HG03342 (cell line): ENCODE results near the gene PLEKHG4.
A peak's percentile ranks its signal among the peaks of the same experiment; 100 is the strongest.

Experiments
- ATAC-seq: cut with Tn5 transposase; IDR thresholded peaks from one replicate; pipeline ENCODE4 v1.9.1; 2021; ENCODE audit warnings: mild to moderate bottlenecking, moderate library complexity; ENCODE audit not compliant: unreplicated experiment

Gene PLEKHG4

DNA sequence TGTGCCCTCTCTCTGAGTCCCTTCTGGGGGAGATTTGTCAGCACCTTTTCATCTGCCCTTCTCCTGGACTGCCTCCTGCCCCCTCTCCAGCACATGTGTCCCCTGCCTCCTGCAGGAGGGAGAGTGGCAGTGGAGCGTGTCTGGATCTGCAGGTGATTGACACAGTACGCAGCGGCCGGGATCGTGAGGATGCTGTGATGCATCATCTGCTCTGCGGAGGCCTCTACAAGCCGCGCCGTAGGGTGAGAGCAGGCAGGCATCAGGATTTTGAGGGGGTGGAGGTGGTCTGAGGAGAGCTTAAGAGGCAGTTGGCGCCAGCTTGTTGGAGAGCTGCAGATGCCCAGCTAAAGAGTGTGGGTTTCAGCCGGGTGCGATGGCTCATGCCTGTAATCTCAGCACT lies 19.6 kb upstream of the PLEKHG4 start:
- no peak for ATAC-seq

DNA sequence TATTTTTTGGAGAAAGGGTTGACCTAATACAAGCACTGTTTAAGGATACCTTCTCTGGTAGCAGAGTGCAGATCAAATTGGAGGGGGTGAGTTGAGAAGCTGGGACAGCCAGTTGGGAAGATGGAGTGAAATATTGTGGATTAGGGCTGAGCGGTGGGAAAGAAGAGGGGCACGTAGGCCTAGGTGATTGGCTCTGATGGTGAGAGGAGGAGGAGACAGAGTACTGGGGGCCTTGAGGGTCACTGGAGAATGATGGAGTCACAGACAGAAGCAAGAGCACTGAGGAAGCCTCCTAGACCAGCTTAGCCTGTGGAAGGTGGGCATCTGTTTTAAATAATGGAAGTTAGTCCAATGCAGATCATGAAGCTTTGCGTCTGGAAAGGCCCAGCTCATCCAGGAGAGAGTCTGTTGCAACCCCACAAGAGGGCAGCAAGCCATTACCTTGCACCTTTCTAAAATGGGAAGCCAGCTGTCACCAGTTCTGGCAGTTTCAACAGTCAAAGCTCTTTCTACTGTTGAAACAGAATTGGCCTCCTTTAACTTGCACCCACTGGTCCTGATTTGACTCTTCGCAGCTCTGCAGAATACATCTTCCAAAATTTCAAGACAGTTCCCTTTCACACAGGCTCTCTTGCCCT lies 18.8 kb upstream of the PLEKHG4 start:
- ATAC-seq, result no peak

DNA sequence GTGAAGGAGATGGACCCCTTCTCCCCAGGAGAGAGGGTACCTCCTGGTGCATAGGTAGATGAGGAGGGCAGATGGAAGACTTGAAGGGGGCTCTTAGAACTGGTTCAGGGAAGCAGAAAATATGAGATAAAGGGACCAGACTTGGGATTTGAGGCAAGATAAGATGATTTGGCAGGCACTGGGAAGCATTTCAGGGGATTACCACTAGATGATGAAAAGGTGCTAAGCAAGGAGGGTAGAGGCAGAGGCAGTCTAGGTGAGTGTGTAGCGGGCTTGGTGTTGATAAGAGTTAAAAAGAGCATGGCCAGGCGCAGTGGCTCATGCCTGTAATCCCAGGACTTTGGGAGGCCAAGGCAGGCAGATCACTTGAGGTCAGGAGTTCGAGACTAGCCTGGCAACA lies 16.1 kb upstream of the PLEKHG4 start:
- no peak for ATAC-seq

DNA sequence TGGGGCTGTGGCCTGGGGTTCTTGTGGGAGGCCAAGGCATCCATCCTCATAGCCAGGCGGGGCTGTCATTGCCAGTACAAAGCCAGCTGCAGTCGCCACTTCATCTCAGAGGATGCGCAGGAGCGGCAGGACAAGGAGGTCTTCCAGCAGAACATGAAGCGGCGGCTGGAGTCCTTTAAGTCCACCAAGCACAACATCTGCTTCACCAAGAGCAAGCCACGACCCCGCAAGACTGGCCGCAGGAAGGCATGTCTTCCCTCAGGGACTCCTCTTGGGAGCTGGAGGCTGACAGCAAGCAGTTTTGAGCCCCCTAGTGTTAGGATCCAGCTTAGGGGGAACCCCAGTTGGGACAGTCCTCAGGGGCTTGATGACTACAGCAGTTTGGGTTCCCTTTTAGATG lies 15.1 kb upstream of the PLEKHG4 start:
- no peak for ATAC-seq

DNA sequence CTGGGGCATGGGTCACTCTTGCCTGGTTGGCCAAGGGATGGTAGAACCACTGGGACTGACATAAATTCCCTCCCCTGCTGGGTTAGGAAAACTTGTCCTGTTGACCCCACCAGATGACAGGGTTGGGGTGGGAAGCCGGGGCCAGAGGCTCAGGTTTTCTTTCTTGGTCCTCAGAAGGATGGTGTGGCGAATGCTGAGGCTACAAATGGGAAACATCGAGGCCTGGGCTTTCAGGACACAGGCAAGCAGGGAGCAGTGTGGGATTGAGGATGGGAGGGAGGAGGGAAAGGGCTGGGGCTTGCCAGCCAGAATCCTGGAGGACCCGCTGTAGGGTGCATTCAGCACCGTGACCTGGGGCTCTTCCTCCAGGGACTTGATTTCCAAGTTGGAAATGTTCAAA lies 14.5 kb upstream of the PLEKHG4 start:
- ATAC-seq, result no peak

DNA sequence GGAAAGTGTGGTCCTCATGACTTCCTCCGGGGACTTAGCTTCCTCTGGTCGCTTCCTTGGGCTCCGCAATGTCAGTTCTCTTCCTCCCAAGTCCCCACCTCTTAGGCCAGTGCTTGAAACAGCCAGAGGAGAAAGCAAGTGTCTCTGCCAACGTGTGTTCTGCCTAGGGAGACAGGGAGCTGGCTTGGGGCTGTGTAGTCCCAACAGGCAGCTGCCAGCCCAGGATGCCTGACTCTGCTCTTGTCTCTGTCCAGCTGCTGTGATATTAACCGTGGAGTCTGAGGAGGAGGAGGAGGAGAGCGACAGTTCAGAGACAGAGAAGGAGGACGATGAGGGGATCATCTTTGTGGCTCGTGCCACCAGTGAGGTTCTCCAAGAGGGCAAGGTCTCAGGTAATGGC lies 13.5 kb upstream of the PLEKHG4 start:
- no peak for ATAC-seq

DNA sequence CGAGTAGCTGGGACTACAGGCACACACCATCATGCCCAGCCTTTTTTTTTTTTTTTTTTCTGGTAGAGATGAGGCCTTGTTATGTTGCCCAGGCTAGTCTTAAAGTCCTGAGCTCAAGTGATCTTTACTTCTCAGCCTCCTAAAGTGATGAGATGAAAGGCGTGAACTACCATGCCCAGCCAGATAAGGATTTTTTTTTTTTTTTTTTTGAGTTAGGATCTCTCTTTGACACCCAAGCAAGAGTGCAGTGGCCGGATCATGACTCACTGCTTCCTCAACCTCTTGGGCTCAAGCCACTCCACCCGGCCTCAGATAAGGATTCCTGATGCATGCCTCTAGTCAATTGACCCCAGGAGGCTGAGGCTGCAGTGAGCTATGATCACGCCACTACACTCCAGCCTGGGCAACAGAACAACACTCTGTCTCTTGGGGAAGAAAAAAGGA lies 11.2 kb upstream of the PLEKHG4 start:
- ATAC-seq, result no peak

DNA sequence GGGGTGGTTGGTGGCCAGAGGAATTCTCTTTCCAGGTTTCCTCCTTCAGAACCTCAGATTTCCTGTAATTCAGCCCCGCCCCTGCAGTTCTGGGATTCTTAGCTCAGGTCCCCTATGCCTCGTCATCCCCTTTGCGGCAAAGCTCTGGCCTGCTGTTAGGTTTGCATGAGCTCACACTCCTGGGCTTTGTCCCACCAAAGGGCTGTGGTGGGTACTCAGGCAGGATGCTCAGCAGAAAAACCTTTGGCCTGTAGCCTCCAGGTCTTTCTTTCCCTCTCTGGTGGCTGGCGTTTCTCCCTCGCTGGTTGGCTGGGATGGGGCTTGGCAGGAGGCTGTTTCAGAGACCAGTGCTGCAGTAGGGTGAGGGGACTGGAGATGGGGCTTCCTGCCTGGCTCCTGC lies 9.6 kb upstream of the PLEKHG4 start:
- no peak for ATAC-seq

DNA sequence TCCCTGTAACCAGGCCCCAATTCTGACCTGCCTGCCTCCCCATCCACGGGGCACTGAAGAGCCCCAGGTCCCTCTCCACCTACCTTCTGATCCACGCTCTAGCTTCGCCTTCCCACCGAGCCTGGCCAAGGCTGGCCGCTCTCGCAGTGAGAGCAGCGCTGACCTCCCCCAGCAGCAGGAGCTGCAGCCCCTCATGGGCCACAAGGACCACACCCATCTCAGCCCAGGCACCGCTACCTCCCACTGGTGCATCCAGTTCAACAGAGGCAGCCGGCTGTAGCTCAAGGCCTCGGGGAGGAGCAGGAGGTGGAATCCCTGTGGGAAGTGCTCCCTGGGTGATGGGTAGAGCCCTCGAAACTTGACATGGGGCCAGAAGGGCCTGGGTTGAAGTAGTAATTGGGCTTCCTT lies 8.4 kb upstream of the PLEKHG4 start:
- ATAC-seq, result no peak

DNA sequence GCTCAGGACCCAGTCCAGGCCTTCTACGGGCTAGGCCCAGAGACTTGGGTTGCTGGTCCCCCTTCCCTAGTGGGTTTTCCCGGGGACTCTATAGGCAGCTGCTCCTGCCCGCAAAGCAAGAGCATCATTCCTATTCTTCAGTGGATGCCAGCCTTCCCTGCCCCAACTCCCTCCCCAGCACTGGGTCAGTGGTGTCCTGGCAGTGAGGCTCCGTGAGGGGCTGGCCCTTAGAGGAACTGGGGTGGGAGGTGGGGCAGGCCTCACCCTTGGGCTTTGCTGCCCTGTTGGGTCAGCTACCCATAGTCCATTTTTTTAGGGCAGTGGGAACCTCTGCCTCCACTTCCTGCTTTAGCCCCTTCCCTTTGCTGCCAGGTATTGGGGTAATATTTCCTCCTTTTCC lies 7.9 kb upstream of the PLEKHG4 start:
- no peak for ATAC-seq

DNA sequence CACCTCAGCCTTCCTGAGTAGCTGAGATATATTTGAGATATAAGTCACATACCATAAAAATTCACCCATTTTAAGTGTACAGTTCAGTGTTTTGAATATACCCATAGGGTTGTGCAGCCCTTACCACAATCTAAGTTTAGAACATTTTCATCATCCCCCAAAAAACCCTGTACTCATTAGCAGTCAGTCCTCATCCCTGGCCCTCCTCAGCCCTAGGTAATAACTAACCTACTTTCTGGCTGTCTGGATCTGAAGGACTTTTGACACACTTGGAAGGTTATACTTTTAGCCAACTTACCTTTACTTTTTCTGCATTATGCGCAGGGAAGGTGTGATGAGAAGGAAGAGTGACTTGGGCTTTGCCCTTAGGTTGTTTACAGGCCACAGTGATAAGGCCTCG lies 4.0 kb upstream of the PLEKHG4 start:
- no peak for ATAC-seq

DNA sequence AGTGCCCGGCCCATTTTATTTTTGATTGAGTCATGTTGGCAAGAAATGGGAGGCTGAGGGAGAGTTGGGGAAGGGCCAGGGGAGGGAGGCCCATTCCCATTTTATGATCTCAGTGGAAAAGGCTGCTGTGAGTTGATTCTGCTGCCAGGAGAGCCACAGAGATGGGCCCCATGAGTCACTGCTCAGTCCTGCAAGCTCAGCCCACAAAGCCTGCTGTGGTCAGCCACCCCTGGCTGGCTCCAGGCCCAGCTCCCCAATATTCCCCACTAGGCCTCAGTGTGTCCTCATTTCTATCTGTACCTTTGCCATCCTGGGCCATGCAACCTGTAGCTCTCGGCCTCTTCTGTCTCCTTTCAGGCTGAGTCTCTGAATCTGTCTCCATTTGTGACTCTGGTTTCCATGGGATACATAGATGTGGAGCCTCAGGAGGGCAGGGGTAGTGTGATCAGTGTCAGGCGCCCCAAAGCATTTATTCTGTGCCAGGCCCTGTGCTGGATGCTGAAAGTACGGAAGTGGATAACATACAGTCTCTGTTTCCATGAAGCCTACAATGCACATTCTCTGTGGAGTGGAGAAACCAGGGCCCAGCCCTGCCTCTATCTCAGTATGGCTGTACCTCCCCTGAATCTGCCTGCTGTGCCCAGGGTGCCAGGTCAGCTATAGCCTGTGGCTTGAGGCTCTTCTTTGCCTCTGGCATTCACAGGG lies 1.9 kb upstream of the PLEKHG4 start:
- no peak for ATAC-seq

DNA sequence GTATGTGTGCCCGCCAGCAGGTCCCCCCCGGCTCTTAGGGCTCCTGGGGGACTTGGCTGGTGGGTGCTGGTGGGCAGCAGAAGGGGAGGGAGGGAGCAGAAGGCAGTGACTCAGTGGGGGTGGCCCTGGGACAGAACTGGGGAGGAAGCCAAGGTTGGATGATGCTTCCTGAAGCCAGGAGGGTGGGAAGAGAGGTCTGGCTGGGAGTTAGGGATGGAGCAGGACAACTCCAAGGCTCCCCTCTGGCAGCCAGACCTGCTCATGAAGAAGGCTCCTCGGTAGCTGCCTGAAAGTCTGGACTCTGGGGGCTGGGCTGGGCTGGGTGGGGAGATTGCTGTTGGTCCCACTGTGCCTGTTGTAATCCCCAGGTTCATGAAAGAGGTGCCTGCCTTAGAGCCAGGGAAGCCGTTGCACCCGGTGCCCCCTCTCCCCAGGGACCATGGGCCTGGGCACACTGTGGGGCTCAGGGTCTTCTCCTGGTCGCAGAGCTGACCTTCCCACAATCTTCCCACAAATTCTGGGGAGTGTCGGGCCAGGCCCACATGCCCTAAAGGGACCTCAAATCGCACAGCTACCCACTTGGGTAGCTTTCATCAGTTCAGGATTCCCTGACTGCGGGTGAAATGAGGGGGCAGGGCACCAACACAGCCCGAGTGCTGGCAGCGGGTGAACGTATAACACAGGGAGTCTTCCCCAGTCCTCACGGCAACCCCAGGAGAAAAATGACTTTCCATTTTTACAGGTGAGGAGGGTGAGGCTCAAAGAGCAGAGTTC lies 1.1 kb upstream of the PLEKHG4 start:
- ATAC-seq, result no peak

DNA sequence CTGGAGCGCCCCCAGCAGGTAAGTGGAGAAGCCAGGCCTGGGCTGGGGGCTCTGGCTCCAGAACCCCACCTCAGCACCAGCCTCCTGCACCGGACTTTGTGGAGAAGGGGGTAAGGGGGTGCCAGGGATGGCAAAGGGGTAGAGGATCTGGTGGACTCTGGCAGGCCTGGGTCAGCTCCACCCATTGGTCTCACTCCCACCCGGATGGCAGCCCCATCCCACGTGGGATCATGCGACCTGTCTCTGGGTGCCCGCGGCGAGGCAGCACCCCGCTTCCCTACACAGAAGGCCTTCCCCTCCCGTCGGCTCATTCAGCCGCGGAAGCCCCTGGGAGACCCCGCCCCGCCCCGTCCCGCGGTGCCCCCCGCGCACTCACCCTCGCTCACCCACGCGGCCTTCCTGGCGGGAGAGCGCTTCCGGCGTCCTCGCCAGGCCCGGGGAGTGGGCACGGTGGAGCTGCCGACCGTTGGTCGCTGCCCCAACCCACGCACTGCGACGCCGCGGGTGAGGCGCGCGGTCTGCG lies 498 bp upstream of the PLEKHG4 start:
- peak; percentile 27 for ATAC-seq

DNA sequence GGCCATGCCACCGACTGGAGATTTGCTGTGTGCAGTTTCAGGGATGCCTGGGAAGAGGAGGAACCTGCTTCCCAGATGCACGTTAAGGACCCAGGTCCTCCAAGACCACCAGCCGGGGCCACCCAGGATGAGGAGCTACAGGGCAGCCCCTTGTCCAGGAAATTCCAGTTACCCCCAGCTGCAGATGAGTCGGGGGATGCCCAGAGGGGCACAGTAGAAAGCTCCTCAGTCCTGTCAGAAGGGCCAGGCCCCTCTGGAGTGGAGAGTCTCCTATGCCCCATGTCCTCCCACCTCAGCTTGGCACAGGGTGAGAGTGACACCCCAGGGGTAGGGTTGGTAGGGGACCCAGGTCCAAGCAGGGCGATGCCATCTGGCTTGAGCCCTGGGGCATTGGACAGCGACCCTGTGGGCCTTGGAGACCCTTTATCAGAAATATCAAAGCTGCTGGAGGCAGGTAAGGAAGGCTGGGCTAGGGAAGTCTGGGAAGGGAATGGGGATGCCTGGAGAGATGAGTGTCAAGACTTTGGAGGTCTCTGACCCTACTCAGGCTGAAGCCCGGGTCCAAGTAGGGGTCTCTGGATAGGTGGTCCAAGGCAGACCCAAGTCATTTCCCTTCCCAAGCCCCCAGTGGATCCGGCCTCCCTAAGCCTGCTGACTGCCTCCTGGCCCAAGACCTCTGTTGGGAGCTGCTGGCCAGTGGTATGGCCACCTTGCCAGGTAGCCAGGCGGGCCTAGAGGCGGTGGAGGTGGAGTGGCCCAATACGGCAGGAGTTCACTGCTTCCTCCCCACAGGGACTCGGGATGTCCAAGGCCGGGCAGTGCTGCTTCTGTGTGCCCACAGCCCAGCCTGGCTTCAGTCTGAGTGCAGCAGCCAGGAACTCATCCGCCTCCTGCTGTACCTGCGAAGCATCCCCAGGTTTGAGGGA lies 1.0 kb downstream of the PLEKHG4 start:
- ATAC-seq, result no peak

DNA sequence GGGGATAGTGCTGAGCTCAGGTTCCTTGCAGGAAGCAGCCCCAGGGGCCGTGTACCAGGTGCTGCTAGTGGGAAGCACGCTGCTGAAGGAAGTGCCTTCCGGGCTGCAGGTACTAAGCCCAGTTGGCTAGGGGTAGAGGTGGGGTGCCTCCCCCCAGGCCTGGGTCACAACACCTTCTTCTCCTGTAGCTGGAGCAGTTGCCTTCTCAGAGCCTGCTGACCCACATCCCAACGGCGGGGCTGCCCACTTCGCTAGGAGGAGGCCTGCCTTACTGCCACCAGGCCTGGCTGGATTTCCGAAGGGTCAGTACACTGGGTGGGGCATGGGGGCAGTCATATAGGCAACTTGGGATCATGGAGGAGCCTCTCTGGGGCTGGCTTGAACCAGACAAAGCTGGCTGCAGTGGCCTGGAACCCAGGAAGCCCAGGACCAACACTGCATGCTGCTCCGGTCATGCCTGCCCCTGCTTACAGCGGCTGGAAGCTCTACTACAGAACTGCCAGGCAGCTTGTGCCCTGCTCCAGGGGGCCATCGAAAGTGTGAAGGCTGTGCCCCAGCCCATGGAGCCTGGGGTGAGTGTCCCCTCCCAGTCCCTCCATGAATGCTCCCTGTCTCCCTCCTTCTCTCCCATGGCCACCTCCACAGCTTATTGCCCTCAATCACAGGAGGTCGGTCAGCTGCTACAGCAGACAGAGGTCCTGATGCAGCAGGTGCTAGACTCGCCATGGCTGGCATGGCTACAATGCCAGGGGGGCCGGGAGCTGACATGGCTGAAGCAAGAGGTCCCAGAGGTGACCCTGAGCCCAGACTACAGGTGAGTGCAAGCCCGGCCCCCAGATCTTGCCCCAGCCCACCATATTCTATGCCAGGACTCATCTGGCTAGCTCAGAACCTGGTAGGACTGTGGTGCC lies 2.5 kb downstream of the PLEKHG4 start:
- no peak for ATAC-seq

DNA sequence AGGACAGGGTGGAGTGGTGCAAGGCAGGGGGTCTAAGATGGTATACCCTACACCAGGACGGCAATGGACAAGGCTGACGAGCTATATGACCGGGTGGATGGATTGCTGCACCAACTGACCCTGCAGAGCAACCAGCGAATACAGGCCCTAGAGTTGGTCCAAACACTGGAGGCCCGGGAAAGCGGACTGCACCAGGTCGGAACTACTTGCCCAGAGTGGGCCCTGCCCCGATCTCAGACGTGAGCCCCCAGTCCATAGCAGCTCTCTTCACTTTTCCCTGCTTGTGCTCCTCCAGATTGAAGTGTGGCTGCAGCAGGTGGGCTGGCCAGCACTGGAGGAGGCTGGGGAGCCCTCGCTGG lies 3.1 kb downstream of the PLEKHG4 start:
- no peak for ATAC-seq

DNA sequence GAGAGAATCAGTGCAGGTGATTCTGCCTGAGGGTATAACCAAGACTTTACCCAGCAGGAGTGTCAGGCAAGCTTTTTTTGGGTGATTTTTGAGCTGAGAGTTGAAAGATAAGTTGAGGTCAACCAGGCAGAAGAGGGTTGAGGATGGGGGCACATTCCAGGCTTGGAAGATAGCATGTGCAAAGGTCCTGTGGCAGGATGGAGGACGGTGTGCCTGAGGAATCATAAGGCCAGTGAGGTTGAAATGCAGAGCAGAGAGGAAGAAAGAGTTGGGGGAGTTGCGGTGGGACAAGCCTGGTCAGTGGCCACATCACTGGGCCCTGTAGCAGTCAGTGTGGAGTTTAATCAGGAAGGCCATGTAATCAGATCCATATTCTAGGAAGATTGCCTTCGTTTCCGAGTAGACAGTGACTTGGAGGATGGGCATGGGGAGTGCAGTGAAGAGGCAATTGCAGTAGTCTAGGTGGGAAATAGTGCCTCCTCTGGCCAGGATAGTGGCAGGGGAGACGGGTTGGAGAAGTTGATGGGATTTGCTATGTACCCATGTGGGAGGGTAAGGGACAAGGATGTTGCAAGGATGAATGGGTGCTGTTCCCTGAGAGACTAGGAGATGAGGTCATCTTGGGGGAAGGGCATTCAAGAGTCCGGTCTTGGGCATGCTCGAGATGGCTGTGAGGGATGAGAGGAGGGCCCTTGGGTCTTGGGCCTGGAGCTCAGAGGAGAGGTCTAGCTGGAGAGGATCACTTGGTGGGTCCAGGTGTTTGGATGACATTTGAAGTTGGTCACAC lies 3.9 kb downstream of the PLEKHG4 start:
- no peak for ATAC-seq
